ENCODE data around the gene EMILIN3. TPM values are rescaled to one million over a fixed set of nuclear protein-coding genes. Genes with fewer than 3 reads are reported as not detected.

EMILIN3 gene
- total and polyA plus RNA-seq, 12 donors = 0.42 to 4.1 (median 1.7) TPM

DNA sequence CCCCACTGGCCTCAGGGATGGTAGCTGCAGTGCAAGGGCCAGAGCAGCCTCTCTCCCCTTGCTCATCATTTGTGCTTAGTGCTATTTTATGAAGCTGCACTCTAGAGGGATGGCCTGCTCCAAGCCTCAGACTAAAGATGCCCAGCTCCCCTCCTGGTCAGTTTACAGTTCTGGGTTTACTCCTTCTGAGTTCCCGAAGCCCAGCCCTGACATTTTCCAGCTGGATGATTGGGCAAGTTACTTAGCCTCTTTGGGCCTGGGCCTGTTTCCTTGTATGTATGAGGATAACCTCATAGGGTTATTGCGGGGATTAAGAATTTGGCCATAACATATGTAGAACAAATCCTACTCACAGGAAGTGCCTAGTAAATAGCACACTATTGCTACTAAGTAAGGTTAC, 31.8 kb upstream of the EMILIN3 start:
- intact Hi-C loops (cut with DNase I) = no loop called here
- peaks cover 0 to 1% of the 10 kb centered on the region in 2 donors for H3K36me3 ChIP-seq (replicated peaks in 1 of 2)
- no peaks in the 10 kb centered on the region for H3K4me1 ChIP-seq (replicated peaks in 1 of 2)
- H3K9me3 ChIP-seq (replicated peaks in 1 of 3) = no peaks in the 10 kb centered on the region
- no peak overlapping the region for H3K4me3 ChIP-seq
- no peaks in the 10 kb centered on the region for H3K27me3 ChIP-seq
- WGBS, 4 donors = 60 to 78% (median 73%) methylated on average over 2 of the region's 2 CpGs
- DNase-seq = peak in 4 of 7 donors; percentile 22 to 66 (median 39)
- TF ChIP-seq POLR2A (IDR thresholded peaks at IDR 0.05) = no peak
- TF ChIP-seq CTCF (IDR thresholded peaks at IDR 0.05) = no peak
- peak overlapping the region in 1 of 5 donors; percentile 55 for H3K27ac ChIP-seq

GRCh38 chr20:41395667-41396664, 29.3 kb upstream of the EMILIN3 start:
- no peak for DNase-seq
- H3K9me3 ChIP-seq (replicated peaks in 1 of 3) = no peaks in the 10 kb centered on the region
- intact Hi-C loops (cut with DNase I) = no loop called here
- H3K36me3 ChIP-seq (replicated peaks in 1 of 2) = no peaks in the 10 kb centered on the region
- no peaks in the 10 kb centered on the region for H3K4me1 ChIP-seq (replicated peaks in 1 of 2)
- TF ChIP-seq CTCF (IDR thresholded peaks at IDR 0.05) (no peak), POLR2A (IDR thresholded peaks at IDR 0.05) (no peak)
- peak overlapping the region in 2 of 5 donors; percentile 0 to 63 for H3K27ac ChIP-seq
- WGBS, 4 donors = 68 to 86% (median 76%) methylated on average over 9 to 18 of the region's 18 CpGs
- H3K4me3 ChIP-seq = no peak overlapping the region
- H3K27me3 ChIP-seq = no peaks in the 10 kb centered on the region

- 42 to 55% (median 51%) methylated on average over 6 to 9 of the region's 9 CpGs for WGBS, 4 donors
- Histone ChIP-seq H3K4me3 (no peak overlapping the region), H3K9me3 (replicated peaks in 1 of 3) (no peaks in the 10 kb centered on the region), H3K4me1 (replicated peaks in 1 of 2) (no peaks in the 10 kb centered on the region), H3K36me3 (replicated peaks in 1 of 2) (no peaks in the 10 kb centered on the region), H3K27me3 (no peaks in the 10 kb centered on the region), H3K27ac (peak overlapping the region in 1 of 5 donors; percentile 63)
- peak in 3 of 7 donors; percentile 31 to 42 (median 38) for DNase-seq
- TF ChIP-seq POLR2A (IDR thresholded peaks at IDR 0.05) (no peak), CTCF (IDR thresholded peaks at IDR 0.05) (no peak)
- intact Hi-C loops (cut with DNase I) = no loop called here
Observed at GRCh38 chr20:41394931-41395666, 28.5 kb upstream of the EMILIN3 start.

- WGBS, 4 donors = 92 to 100% methylated on average over 2 of the region's 2 CpGs; no CpG with 5 or more reads in 2 of the 4 donors
- Histone ChIP-seq H3K9me3 (replicated peaks in 1 of 3) (no peaks in the 10 kb centered on the region), H3K4me3 (no peak overlapping the region), H3K27me3 (no peaks in the 10 kb centered on the region), H3K4me1 (replicated peaks in 1 of 2) (no peaks in the 10 kb centered on the region), H3K36me3 (replicated peaks in 1 of 2) (no peaks in the 10 kb centered on the region), H3K27ac (peak overlapping the region in 1 of 5 donors; percentile 30)
- no peak for TF ChIP-seq CTCF (IDR thresholded peaks at IDR 0.05)
- no peak for TF ChIP-seq POLR2A (IDR thresholded peaks at IDR 0.05)
- intact Hi-C loops (cut with DNase I) = no loop called here
- no peak for DNase-seq
Observed at GRCh38 chr20:41394081-41394480, 27.5 kb upstream of the EMILIN3 start.
